PFSK-1 (cell line): Measurements from ENCODE around the gene FLAD1.

Source experiments
- FOXP2 ChIP-seq: optimal IDR thresholded peaks from 2 replicates; pipeline ENCODE3; 2011; ENCODE audit warnings: borderline replicate concordance, control low read depth, inconsistent platforms; ENCODE audit not compliant: insufficient read depth; ENCODE audit errors: extremely low read length, extremely low read depth
- POLR2AphosphoS5 ChIP-seq: IDR thresholded peaks from 2 replicates; pipeline ENCODE4 v1.6.1; 2012; ENCODE audit warnings: low read depth, mild to moderate bottlenecking, control low read depth, low read length, moderate library complexity
- REST ChIP-seq, 2 experiments: IDR thresholded peaks; 2 replicates each; pipeline versions ENCODE4 v1.6.1 to v1.8.0; 2011 to 2012; ENCODE audit warnings: low read depth in 2 of 2, low read length in 2 of 2, control low read depth in 1 of 2, inconsistent platforms in 1 of 2, mild to moderate bottlenecking in 1 of 2, moderate library complexity in 1 of 2; ENCODE audit not compliant: insufficient read depth in 1 of 2
- SIN3A ChIP-seq: IDR thresholded peaks from 2 replicates; pipeline ENCODE4 v1.6.1; 2012; ENCODE audit warnings: mild to moderate bottlenecking, low read length, moderate library complexity, borderline replicate concordance; ENCODE audit not compliant: insufficient read depth
- TAF1 ChIP-seq: IDR thresholded peaks from 2 replicates; pipeline ENCODE4 v1.6.1; 2012; ENCODE audit warnings: low read length, control low read depth, borderline replicate concordance; ENCODE audit not compliant: insufficient read depth

GRCh38 chr1:154996966-154997701 is 14.0 kb downstream of the FLAD1 start:
- TF ChIP-seq TAF1 (no peak), POLR2AphosphoS5 (no peak), REST (IDR thresholded peaks at IDR 0.05; ENCODE audit: insufficient read depth in 1 of 2, low read depth in 2 of 2, low read length in 2 of 2) (no peak), FOXP2 (no peak), SIN3A (no peak)
